ENCODE measurements around the gene PCK2.

Gene PCK2

DNA sequence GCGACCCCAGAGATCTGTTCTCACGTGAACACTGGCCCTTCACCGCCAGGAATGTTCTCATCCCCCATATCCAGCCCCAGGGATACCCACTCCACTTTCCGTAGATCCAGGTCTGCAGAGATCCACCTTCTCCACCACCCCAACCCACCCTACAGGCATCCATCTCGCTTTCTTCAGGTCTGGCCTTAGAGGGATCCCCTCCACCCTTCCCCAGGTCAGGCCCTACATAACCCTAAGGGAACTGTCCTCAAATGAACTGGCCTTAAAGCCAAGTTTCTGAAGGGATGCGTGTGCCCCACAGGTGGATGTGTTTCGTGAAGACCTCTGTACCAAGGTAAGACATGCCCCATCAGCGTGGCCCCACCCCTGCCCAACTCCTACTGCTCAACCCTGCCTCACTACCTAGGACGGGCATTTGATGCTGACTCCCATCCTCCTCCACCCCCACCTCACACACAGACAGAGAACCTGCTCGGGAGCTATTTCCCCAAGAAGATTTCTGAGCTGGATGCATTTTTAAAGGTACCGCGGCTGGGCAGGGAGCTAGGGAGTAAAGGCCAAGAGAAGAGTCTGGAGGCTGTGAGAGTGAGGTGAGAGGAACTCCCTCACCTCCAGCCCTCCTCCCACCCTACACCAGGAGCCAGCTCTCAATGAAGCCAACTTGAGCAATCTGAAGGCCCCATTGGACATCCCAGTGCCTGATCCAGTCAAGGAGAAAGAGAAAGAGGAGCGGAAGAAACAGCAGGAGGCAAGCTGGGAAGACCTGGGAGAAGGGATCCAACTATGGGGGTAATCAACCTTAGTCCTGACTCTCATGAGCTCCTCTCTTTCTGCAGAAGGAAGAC lies 42.8 kb downstream of the PCK2 start:
- no peak for DNase-seq (ENCODE audit: low read depth in 2 of 2)

- no peak for DNase-seq (ENCODE audit: low read depth in 2 of 2)
Observed at GRCh38 chr14:24137529-24138395, 43.7 kb downstream of the PCK2 start.

DNA sequence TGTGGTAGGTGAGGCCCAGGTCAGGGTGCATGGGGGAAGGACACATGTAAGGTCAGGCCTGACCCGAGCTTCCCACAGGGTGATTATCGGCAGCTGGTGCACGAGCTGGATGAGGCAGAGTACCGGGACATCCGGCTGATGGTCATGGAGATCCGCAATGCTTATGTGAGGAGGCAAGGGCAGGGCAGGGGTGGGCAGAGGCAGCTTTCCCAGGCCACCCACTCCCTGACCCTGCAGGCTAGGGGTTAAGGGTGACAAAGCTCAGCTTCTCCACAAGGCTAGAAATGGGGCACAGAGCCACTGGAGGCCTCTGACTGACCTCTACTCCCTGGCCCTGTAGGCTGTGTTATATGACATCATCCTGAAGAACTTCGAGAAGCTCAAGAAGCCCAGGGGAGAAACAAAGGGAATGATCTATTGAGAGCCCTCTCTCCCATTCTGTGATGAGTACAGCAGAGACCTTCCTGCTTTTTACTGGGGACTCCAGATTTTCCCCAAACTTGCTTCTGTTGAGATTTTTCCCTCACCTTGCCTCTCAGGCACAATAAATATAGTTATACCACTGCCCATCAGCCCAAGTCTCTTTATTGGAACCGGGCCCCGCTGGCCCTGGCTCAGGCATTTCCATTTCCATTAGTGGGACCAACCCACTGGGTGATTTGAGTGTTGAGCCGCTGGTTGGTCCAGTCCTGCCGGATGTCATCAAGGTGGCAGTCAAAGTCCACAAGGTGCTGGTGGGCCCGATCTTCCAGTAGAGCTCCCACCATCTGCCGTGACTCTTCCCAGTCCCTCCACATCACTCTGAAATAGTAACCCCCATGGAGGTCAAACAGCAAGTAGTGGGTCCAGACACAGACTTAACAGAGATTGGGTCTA lies 44.5 kb downstream of the PCK2 start:
- no peak for DNase-seq (ENCODE audit: low read depth in 2 of 2)

DNA sequence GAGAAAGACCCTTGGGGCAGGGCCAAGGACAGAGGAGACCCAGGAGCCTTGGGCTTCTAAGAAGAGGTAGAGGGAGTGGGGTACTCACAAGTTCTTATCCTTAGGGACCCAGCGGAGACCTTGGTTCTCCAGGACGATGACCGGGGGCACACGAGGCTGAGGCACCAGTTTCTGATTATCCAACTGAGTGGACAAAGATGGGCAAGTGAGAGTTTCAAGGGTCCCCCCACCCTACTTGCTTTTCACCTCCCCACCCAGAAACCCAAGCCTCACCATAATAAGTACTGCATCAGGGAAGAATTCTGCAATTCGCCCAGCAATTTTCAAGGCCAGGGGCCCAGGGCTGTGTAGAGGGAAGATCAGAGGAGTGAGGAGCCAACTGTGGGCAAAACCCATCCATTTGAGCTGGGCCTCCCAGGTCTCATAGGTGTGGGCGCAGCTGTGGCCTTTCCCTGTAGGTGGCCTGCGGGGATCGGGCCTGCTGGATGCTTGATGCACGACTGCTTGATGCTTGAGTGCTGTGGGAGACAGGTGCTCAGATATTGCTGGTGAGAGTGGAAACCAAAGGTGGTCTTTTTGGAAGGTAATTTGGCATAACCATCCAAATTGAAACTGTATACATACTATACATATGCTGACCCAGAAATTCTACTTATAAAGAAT lies 45.3 kb downstream of the PCK2 start:
- DNase-seq (ENCODE audit: low read depth in 2 of 2) = no peak

- peak; percentile 100 for DNase-seq (ENCODE audit: low read depth in 2 of 2)
Observed at GRCh38 chr14:24141097-24141880, 47.2 kb downstream of the PCK2 start, which contains the start of gene EMC9. Gene EMC9 (minus strand): TSS chr14:24141591. CDS start chr14:24141304, 287 bp downstream.

GRCh38 chr14:24143511-24143910 lies 49.4 kb downstream of the PCK2 start:
- DNase-seq (ENCODE audit: low read depth in 2 of 2) = no peak

- DNase-seq (ENCODE audit: low read depth in 2 of 2) = no peak
Observed at GRCh38 chr14:24144451-24144850, 50.3 kb downstream of the PCK2 start.

- DNase-seq (ENCODE audit: low read depth in 2 of 2) = no peak
Observed at GRCh38 chr14:24145219-24145618, 51.1 kb downstream of the PCK2 start.

GRCh38 chr14:24145690-24146452 lies 51.8 kb downstream of the PCK2 start:
- DNase-seq (ENCODE audit: low read depth in 2 of 2) = no peak

GRCh38 chr14:24146453-24146977 lies 52.4 kb downstream of the PCK2 start, which contains the start of gene PSME2:
Gene PSME2 (minus strand): TSS chr14:24146610. CDS start chr14:24146581, 29 bp downstream.
- DNase-seq (ENCODE audit: low read depth in 2 of 2) = peak; percentile 93 to 95

- DNase-seq (ENCODE audit: low read depth in 2 of 2) = peak; percentile 97
Observed at GRCh38 chr14:24146978-24147760, 53.1 kb downstream of the PCK2 start, which contains the start of gene RNF31. Gene RNF31 (plus strand): TSS chr14:24147498. CDS start chr14:24147699, 201 bp downstream.

DNA sequence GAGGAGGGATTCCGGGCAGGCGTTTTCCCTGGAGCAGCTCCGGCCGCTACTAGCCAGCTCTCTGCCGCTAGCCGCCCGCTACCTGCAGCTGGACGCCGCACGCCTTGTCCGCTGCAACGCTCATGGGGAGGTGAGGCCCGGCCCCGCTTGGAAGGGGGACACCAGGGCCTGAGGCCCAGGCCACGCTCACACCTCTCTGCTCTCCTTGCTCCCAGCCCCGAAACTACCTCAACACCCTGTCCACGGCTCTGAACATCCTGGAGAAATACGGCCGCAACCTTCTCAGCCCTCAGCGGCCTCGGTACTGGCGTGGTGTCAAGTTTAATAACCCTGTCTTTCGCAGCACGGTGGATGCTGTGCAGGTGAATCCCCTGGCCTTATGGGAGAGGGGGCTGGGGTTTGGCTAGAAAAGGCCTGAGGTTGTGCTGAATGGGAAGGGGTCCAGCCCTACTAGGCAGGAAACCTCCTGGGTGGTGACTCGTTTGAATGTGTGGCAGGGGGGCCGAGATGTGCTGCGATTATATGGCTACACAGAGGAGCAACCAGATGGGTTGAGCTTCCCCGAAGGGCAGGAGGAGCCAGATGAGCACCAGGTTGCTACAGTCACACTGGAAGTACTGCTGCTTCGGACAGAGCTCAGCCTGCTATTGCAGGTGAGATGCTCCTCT lies 53.8 kb downstream of the PCK2 start:
- no peak for DNase-seq (ENCODE audit: low read depth in 2 of 2)

DNA sequence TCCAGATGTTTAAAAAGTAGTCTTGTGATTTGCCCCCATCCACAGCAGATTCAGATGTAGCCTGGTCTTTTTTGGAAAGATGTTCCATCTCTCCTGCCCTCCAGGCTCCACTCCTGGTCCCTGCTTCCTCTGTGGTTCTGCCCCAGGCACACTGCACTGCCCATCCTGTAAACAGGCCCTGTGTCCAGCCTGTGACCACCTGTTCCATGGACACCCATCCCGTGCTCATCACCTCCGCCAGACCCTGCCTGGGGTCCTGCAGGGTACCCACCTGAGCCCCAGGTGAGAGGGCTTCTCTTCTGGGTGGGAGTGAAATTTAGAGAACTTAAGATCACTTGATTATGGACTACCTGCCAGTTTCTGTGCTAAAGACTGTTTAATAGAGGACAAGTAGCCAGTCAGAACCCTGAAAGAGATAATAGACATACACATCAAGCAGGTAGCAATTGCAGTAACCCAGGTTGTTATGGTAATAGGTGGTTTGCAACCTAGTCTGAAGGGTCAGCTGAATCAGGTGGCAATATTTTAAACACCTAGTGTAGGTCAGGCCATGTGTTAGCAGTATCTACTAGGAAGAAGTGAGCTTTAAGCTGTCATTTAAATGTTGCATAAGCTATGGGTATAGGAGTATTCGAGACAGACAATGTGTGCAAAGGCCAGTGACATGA lies 55.3 kb downstream of the PCK2 start:
- DNase-seq (ENCODE audit: low read depth in 2 of 2) = no peak

DNA sequence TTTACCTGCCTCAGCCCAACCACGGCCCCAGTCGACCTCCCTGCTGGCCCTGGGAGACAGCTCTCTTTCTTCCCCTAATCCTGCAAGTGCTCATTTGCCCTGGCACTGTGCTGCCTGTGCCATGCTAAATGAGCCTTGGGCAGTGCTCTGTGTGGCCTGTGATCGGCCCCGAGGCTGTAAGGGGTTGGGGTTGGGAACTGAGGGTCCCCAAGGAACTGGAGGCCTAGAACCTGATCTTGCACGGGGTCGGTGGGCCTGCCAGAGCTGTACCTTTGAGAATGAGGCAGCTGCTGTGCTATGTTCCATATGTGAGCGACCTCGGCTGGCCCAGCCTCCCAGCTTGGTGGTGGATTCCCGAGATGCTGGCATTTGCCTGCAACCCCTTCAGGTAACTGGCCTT lies 56.0 kb downstream of the PCK2 start:
- no peak for DNase-seq (ENCODE audit: low read depth in 2 of 2)

GRCh38 chr14:24150567-24150966 lies 56.5 kb downstream of the PCK2 start:
- no peak for DNase-seq (ENCODE audit: low read depth in 2 of 2)

DNA sequence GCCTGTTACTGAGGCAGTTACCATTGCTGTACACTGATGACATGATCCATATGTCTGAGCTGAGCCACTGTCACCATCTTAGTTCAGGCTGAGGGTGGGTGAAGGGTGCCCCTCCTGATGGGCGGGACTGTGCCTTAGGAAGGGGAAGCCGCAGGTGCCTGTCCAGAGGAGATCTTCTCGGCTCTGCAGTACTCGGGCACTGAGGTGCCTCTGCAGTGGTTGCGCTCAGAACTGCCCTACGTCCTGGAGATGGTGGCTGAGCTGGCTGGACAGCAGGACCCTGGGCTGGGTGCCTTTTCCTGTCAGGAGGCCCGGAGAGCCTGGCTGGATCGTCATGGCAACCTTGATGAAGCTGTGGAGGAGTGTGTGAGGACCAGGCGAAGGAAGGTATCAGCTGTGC lies 56.9 kb downstream of the PCK2 start:
- DNase-seq (ENCODE audit: low read depth in 2 of 2) = no peak

DNA sequence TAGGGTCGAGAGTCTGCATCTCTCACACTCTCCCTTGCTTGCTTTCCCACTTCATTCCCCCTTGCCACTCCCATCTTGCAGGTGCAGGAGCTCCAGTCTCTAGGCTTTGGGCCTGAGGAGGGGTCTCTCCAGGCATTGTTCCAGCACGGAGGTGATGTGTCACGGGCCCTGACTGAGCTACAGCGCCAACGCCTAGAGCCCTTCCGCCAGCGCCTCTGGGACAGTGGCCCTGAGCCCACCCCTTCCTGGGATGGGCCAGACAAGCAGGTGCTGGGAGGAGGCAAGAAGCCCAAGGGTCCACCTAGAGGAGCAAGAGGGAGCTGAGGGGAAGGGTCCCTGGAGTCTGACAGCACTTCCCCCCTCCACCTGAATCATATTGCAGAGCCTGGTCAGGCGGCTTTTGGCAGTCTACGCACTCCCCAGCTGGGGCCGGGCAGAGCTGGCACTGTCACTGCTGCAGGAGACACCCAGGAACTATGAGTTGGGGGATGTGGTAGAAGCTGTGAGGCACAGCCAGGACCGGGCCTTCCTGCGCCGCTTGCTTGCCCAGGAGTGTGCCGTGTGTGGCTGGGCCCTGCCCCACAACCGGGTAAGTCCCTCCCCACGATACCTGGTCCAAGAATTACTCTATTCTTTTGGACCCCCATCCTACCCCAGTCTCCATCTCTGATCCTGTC lies 57.4 kb downstream of the PCK2 start:
- no peak for DNase-seq (ENCODE audit: low read depth in 2 of 2)
